Mucosa of stomach (tissue), 1 donor: ENCODE data around the gene CEP68.
"Not testable (repeated sequence)": the region's sequence is repeated elsewhere in the genome, so short reads cannot be mapped to it uniquely, and the experiment has no call there.

Experiments used
- H3K27me3 ChIP-seq: one replicate; pipeline ENCODE4 v1.7.0; 2013; ENCODE audit warnings: mild to moderate bottlenecking, low read length; ENCODE audit not compliant: control insufficient read depth, insufficient read depth
- H3K36me3 ChIP-seq: one replicate; pipeline ENCODE4 v1.7.0; 2013; ENCODE audit warnings: low read length; ENCODE audit not compliant: control insufficient read depth, insufficient read depth
- H3K4me1 ChIP-seq: one replicate; pipeline ENCODE4 v1.7.0; 2013; ENCODE audit warnings: mild to moderate bottlenecking, low read length; ENCODE audit not compliant: control insufficient read depth, insufficient read depth
- H3K4me3 ChIP-seq: one replicate; pipeline ENCODE4 v1.7.0; 2013; ENCODE audit warnings: low read length
- H3K9ac ChIP-seq: one replicate; pipeline ENCODE4 v1.7.0; 2013; ENCODE audit warnings: mild to moderate bottlenecking, low read length, moderate library complexity
- H3K9me3 ChIP-seq: one replicate; pipeline ENCODE4 v1.7.0; 2013; ENCODE audit warnings: mild to moderate bottlenecking, low read length, moderate library complexity; ENCODE audit not compliant: control insufficient read depth
- donor health status: Pancreatic carcinoma.

The CEP68 gene

DNA sequence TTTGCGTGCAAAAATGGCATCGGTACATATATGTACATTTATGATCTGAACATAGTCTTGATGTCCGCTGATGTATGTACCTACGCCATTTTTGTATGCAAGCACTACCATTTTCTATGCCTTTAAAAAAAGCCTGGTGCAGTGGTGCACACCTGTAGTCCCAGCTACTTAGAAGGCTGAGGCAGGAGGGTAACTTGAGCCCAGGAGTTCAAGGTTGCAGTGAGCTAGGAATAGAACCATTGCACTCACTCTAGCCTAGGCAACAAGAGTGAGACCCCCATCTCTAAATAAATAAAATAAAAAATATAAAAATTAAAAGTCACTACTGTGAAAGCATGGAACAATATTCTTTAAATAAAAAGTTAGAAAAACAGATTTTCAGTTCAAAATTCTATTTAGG is 57.0 kb downstream of the CEP68 start:
- Histone ChIP-seq H3K9me3 (no peaks in the 10 kb centered on the region), H3K4me3 (no peak overlapping the region), H3K36me3 (no peaks in the 10 kb centered on the region), H3K27me3 (no peaks in the 10 kb centered on the region), H3K4me1 (peaks cover 23% of the 10 kb centered on the region), H3K9ac (no peak overlapping the region)

DNA sequence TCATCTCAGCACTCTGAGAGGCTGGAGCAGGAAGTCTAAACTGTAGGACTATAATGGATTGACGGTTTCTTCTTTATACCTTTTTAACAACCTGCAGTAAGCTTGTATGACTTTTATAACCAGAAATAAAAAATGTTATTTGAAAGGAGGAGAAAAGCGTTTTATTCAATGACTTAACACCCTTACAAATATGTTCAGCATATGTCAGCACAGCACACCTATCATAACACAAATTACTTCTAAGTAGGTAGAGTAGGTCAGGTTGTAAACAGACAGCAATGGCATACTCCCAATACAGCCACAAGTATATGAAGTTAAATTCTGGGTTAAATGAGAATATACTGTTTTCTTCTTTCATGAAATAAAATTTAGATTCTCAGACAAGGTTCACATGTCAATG is 57.6 kb downstream of the CEP68 start:
- Histone ChIP-seq H3K4me1 (peaks cover 22% of the 10 kb centered on the region), H3K9me3 (no peaks in the 10 kb centered on the region), H3K4me3 (no peak overlapping the region), H3K36me3 (no peaks in the 10 kb centered on the region), H3K27me3 (no peaks in the 10 kb centered on the region), H3K9ac (no peak overlapping the region)

DNA sequence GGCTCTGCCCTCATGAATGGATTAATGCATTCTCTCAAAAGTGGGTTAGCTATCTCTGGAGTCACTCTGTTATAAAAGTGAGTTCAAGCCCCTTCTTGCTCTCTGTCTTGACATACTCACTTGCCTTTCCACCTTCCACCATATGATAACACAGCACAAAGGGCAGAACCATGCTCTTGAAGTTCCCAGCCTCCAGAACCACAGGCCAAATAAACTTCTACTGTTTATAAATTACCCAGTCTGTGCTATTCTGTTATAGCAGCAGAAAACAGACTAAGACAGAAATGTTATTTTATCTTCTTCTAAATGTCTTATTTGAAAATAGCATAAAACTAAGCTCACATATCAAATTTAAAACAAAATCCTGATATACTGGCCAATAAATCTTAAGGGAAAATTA is 58.7 kb downstream of the CEP68 start:
- Histone ChIP-seq H3K4me3 (no peak overlapping the region), H3K27me3 (no peaks in the 10 kb centered on the region), H3K9me3 (no peaks in the 10 kb centered on the region), H3K9ac (no peak overlapping the region), H3K36me3 (no peaks in the 10 kb centered on the region), H3K4me1 (peaks cover 17% of the 10 kb centered on the region)

DNA sequence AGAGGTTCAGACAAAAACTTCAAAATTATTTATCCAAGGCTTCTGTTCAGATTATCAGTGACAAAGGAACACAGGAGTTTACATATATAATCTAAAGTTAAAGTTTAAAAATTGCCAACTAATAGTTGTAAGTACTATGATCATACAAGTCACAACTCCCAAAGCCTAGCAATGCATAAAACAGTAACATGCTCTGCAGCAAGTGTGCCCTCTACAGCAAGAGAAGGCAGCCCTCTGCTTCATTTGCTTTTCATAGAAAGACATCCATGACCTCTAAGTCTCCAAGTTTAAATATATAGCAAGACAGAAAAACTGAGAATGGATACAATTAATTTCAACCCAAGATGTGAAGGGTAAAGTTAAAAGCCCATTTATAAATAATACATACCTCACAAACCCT is 60.4 kb downstream of the CEP68 start:
- H3K27me3 ChIP-seq = no peaks in the 10 kb centered on the region
- no peaks in the 10 kb centered on the region for H3K9me3 ChIP-seq
- H3K9ac ChIP-seq = no peak overlapping the region
- no peaks in the 10 kb centered on the region for H3K36me3 ChIP-seq
- peaks cover 9% of the 10 kb centered on the region for H3K4me1 ChIP-seq
- H3K4me3 ChIP-seq = no peak overlapping the region

DNA sequence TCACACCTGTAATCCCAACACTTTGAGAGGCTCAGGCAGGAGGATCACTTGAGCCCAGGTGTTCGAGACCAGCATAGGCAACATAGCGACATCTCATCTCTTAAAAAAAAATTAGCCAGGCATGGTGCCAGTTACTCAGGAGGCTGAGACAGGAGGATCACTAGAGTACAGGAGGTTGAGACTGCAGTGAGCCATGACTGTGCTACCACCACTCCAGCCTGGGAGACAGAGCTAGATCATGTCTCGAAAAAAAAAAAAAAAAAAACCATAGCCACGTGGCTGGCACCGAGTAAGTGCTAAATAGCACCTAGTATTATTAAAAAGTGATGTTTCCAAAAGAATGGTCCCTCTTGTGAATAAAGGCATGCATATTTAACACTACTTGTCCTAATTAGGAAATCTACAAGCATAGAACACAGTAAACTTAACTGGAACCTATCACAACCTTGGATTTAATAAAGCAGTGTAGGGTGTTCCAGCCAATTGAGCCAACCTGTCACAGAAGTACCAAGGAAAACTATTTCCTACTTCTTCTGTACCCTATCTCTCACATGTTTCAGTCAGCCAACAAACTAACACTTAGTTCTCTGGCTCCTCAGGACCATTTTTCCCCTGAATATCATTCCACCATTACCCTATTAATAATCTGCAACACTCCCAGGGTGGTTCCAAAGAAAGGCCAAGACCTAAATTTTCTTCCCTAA is 64.9 kb downstream of the CEP68 start:
- H3K27me3 ChIP-seq = no peaks in the 10 kb centered on the region
- H3K9me3 ChIP-seq = no peaks in the 10 kb centered on the region
- no peaks in the 10 kb centered on the region for H3K36me3 ChIP-seq
- no peak overlapping the region for H3K4me3 ChIP-seq
- peaks cover 17% of the 10 kb centered on the region for H3K4me1 ChIP-seq
- H3K9ac ChIP-seq = no peak overlapping the region

DNA sequence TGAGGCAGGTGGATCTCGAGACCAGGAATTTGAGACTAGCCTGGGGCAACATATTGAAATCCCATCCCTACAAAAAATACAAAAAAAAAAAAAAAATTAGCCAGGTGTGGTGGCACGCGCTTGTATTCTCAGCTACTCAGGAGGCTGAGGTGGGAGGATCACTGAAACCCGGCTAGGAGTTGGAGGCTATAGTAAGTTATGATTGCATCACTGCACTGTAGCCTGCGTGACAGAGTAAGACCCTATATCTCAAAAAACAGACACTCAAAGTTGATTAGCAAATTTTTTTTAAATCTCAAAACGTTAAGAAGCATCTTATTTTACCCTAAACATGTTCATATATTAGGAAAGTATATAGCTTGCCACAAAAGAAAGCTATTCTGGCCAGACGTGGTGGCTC is 66.1 kb downstream of the CEP68 start:
- no peaks in the 10 kb centered on the region for H3K9me3 ChIP-seq
- no peaks in the 10 kb centered on the region for H3K36me3 ChIP-seq
- no peaks in the 10 kb centered on the region for H3K27me3 ChIP-seq
- peaks cover 24% of the 10 kb centered on the region for H3K4me1 ChIP-seq
- H3K4me3 ChIP-seq = no peak overlapping the region
- no peak overlapping the region for H3K9ac ChIP-seq

DNA sequence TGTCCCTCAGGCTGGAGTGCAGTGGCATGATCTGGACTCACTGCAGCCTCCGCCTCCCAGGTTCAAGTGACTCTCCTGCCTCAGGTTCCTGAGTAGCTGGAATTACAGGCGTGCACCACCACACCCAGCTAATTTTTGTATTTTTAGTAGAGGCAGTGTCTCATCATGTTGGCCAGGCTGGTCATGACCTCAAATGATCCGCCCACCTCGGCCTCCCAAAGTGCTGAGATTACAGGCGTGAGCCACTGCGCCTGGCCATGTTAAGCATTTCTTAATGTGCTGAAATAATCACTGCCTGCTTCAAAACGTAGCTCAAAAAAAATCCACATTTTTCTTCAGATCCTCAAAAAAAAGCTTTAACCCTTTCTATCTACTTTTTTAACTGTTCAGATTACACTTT is 69.2 kb downstream of the CEP68 start:
- not testable (repeated sequence) for H3K27me3 ChIP-seq, H3K4me3 ChIP-seq, H3K9me3 ChIP-seq, H3K36me3 ChIP-seq, H3K9ac ChIP-seq
- peaks cover 22% of the 10 kb centered on the region for H3K4me1 ChIP-seq

DNA sequence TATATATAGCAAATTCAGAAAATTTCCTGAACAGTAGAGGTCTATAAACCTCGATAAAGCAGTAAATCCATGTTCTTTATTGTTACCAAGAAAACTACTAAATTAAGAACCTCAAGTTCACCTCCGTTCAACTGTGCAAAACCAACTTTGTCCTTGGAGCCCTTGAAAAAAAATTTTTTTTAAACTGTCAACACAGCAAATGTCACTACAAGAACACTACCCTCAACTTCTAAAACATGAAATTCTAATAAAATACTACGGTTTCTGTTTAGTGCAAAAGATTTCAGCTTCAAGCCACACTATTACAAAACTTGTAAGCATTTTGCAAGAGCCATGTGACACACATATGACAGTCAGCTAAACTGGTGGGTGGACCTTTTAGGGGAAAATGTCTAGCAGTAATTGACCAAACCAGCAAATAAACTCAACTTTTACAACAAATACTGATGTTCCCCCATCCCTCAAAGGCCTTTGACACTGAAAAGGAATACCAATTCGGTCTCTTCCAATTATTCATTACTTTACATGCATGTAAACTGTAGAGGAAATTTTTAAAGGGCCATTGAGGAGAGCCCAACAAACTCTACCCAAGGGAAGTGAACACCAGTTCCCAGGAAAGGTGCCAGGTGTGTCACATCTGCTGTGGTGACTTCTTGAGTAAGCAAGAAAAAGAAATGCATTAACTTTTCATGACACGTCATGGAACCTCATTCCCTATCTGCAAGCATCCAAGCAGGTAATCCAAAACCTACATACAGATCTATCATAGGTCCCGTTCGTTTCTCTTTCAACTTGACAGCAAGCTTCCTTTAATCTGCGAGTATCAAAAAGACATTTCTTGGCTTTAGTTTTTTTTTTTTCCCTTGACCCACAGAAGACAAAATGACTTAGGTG is 72.3 kb downstream of the CEP68 start:
- Histone ChIP-seq H3K9ac (peak overlapping the region; percentile 100), H3K27me3 (no peaks in the 10 kb centered on the region), H3K9me3 (no peaks in the 10 kb centered on the region), H3K4me3 (peak overlapping the region; percentile 99), H3K36me3 (no peaks in the 10 kb centered on the region), H3K4me1 (peaks cover 24% of the 10 kb centered on the region)

DNA sequence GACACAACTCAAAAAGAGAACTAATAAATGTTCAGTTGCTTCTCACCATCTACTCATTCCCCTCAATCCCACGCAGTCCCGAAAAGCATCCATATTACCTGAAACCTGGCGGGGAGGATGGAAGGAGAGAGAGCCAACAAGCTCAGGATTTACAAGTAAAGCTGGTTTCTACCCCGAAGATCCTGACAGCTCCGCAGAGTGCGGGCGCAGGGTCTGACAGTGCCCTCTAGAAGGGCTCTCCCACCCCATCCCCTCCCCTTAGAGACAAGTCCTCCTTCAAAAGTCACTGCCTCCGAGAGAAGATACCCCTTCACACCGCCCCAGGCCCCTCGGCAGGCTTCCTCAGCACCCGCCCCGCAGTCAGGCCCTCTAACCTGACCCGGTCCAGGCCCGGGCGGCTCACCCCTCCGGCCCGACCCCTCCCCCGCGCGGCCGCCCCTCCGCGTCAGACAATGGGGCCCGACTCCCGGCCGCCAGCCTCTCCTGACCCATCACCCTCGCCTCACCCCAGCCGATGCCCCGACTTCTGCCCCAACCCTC is 73.1 kb downstream of the CEP68 start:
- H3K4me1 ChIP-seq = peaks cover 24% of the 10 kb centered on the region
- no peaks in the 10 kb centered on the region for H3K36me3 ChIP-seq
- H3K9ac ChIP-seq = peak overlapping the region; percentile 100
- peak overlapping the region; percentile 99 for H3K4me3 ChIP-seq
- no peaks in the 10 kb centered on the region for H3K27me3 ChIP-seq
- no peaks in the 10 kb centered on the region for H3K9me3 ChIP-seq

DNA sequence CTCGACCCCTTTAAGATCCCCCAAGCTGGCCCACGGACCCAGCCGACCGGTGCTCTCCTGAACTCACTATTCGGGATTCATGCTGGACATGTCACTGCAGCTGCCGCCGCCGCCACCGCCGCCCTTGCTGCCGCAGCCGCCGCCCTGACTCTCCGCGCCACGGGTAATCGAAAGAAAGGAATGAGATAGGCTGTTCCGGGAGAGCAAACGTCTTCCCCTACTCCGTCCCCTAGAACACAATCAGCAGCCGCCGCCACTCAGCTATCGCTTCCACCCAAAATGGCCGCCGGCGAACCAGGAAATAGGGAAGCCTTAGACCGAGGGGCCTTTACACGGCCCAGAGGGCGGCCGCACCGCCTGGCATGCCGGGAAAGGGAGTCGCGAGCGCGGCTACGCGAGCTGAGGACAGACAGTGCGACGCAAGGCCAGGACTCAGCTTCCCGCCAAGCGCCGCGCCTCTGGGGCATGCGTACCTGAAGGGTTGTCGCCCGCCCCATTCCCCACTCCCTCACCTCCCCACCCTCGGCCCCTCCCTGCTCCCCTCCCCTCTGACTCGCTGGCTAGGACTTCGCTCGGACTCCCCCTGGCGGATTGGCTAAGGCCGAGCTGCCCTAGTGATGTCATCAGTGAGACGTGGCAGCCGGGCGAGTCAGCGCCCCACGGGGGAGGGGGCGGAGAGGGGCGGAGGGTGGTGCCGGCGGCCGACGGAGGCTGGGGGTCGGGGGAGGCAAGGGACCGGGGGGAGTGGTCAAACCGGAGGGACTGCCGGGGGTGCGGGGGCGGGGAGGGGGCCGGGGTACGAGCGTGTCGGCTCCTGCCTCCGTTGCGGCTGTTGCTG is 73.8 kb downstream of the CEP68 start, which contains the start of gene RAB1A:
RAB1A (minus strand) TSS at position 281 of the 838 bp plus-strand sequence; CDS start at position 90, 191 bp downstream.
- Histone ChIP-seq H3K9ac (peak within 1 kb of the TSS; percentile 100), H3K4me3 (peak within 1 kb of the TSS; percentile 99), H3K4me1 (peaks cover 24% of the 10 kb centered on the region), H3K9me3 (no peaks in the 10 kb centered on the region), H3K36me3 (no peaks in the 10 kb centered on the region), H3K27me3 (no peaks in the 10 kb centered on the region)

DNA sequence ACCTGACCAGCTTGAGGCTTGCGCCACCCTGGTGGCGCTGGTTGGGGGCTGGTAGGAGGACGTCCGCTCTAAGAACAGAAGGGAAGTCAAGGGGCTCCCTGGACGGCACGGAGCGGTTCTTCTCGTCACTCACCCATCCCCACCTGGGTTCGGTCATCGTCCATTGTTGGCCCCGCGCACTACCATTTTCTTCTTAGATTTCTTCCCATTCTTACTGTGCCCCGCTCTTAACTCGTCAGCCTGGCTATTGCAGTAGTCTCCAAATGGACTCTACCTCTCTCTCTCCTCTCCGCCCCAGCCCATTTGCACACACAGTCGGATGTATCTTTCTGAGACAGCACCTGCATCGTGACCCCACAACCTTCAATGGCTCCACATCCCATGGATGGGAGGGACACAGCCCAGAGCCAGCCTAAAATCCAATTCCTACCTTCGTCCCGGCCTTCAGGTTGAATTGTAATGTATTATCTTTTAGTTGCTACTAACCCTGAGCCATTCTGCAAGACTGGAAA is 74.5 kb downstream of the CEP68 start:
- peak overlapping the region; percentile 89 for H3K9ac ChIP-seq
- no peaks in the 10 kb centered on the region for H3K9me3 ChIP-seq
- H3K36me3 ChIP-seq = no peaks in the 10 kb centered on the region
- peaks cover 19% of the 10 kb centered on the region for H3K4me1 ChIP-seq
- peak overlapping the region; percentile 83 for H3K4me3 ChIP-seq
- no peaks in the 10 kb centered on the region for H3K27me3 ChIP-seq
